MCF 10A (cell line): Measurements from ENCODE around the gene KIF6. TPM values are rescaled to one million over a fixed set of nuclear protein-coding genes. Genes with fewer than 3 reads are reported as not detected.

Experiments
- BruUV-seq: library from RNA; stranded (reverse); fragments of 400-500 nt; replicated peaks from 2 replicates; lab custom pipeline; 2021; lab: Mats Ljungman, UMichigan
- CTCF ChIA-PET: fragments of 300-600 bp; sonication (Branson Sonifier 250); formaldehyde crosslinking; extraction: SDS; loops from one replicate; lab custom pipeline; 2021; ENCODE audit warnings: antibody characterized with exemption, inconsistent platforms; lab: Yijun Ruan, JAX
- POLR2A ChIA-PET: fragments of 300-600, 350-650 bp; sonication (Branson Sonifier 250); formaldehyde crosslinking; extraction: SDS; loops from one replicate; lab custom pipeline; 2020; ENCODE audit warnings: antibody characterized with exemption, inconsistent platforms; lab: Yijun Ruan, JAX
- DNase-seq: peaks from one replicate; pipeline ENCODE4 v3.0.0-alpha.2; 2018; ENCODE audit not compliant: unreplicated experiment
- H3K27ac Mint-ChIP-seq: one replicate; pipeline ENCODE4 v1.8.0; 2022; ENCODE audit warnings: mild to moderate bottlenecking, low read depth, mixed read lengths; ENCODE audit not compliant: unreplicated experiment
- H3K27me3 Mint-ChIP-seq: one replicate; pipeline ENCODE4 v1.8.0; 2022; ENCODE audit warnings: mixed read lengths; ENCODE audit not compliant: insufficient read depth, unreplicated experiment
- H3K36me3 Mint-ChIP-seq: one replicate; pipeline ENCODE4 v1.8.0; 2022; ENCODE audit warnings: mild to moderate bottlenecking, moderate library complexity, mixed read lengths; ENCODE audit not compliant: insufficient read depth, unreplicated experiment
- H3K4me1 Mint-ChIP-seq: one replicate; pipeline ENCODE4 v1.8.0; 2022; ENCODE audit warnings: mixed read lengths; ENCODE audit not compliant: insufficient read depth, unreplicated experiment
- H3K4me3 Mint-ChIP-seq: one replicate; pipeline ENCODE4 v1.8.0; 2022; ENCODE audit warnings: mild to moderate bottlenecking, moderate library complexity, mixed read lengths; ENCODE audit not compliant: unreplicated experiment
- H3K9me3 Mint-ChIP-seq: one replicate; pipeline ENCODE4 v1.8.0; 2022; ENCODE audit warnings: mixed read lengths; ENCODE audit not compliant: unreplicated experiment
- CTCF ChIP-seq: fragments of 200-600 bp; IDR thresholded peaks from one replicate; pipeline ENCODE4 v1.8.0; 2022; ENCODE audit warnings: antibody characterized with exemption, mild to moderate bottlenecking; ENCODE audit not compliant: unreplicated experiment
- intact Hi-C: fragments of 100-400 bp; cut with micrococcal nuclease; formaldehyde crosslinking; loops from 2 replicates; pipeline ENCODE4 v1.14.1; 2022
- total RNA-seq: library from RNA; stranded (reverse); gene quantifications from 2 replicates; pipeline ENCODE4 v1.2.3, GENCODE V29; 2022

KIF6 gene
- total RNA-seq, 1 experiment from 2014 or later, result 0.91 TPM

GRCh38 chr6:39698789-39699188, 26.4 kb downstream of the KIF6 start:
- CTCF ChIA-PET, result interaction anchor here (0.6 to 1.0 kb wide), 3 partner anchors 113 to 336 kb away, joined by 3 read pairs; no protein-coding TSS in a partner anchor
- Mint-ChIP-seq H3K4me1 (peaks cover 7% of the 10 kb centered on the region), H3K4me3 (no peak overlapping the region), H3K27ac (no peak overlapping the region), H3K9me3 (no peaks in the 10 kb centered on the region), H3K36me3 (no peaks in the 10 kb centered on the region), H3K27me3 (no peaks in the 10 kb centered on the region)
- POLR2A ChIA-PET, result interaction anchor here (0.7 to 2.2 kb wide), 3 partner anchors 9 to 658 kb away, joined by 3 to 11 read pairs (median 3); no protein-coding TSS in a partner anchor
- no peak for TF ChIP-seq CTCF
- no TSS peak for BruUV-seq
- intact Hi-C loops, result no loop called here
- no peak for DNase-seq

- no peak overlapping the region for H3K4me3 Mint-ChIP-seq
- no TSS peak for BruUV-seq
- POLR2A ChIA-PET, result interaction anchor here (1.0 kb wide), 1 partner anchor 15 kb away, joined by 3 read pairs; no protein-coding TSS in a partner anchor
- peaks cover 7% of the 10 kb centered on the region for H3K4me1 Mint-ChIP-seq
- H3K27me3 Mint-ChIP-seq, result no peaks in the 10 kb centered on the region
- TF ChIP-seq CTCF, result no peak
- no peak overlapping the region for H3K27ac Mint-ChIP-seq
- intact Hi-C loops, result no loop called here
- H3K9me3 Mint-ChIP-seq, result no peaks in the 10 kb centered on the region
- CTCF ChIA-PET, result no interaction called here
- DNase-seq, result no peak
- H3K36me3 Mint-ChIP-seq, result no peaks in the 10 kb centered on the region
Measured at GRCh38 chr6:39696986-39697788, 28.0 kb downstream of the KIF6 start.

GRCh38 chr6:39695447-39695846, 29.8 kb downstream of the KIF6 start:
- TF ChIP-seq CTCF, result no peak
- Mint-ChIP-seq H3K4me1 (peaks cover 7% of the 10 kb centered on the region), H3K36me3 (no peaks in the 10 kb centered on the region), H3K27me3 (no peaks in the 10 kb centered on the region), H3K9me3 (no peaks in the 10 kb centered on the region), H3K4me3 (no peak overlapping the region), H3K27ac (no peak overlapping the region)
- ChIA-PET POLR2A (no interaction called here), CTCF (interaction anchor here (0.7 kb wide), 1 partner anchor 61 kb away, joined by 4 read pairs; no protein-coding TSS in a partner anchor)
- no TSS peak for BruUV-seq
- DNase-seq, result no peak
- intact Hi-C loops, result no loop called here

- Mint-ChIP-seq H3K4me1 (peaks cover 7% of the 10 kb centered on the region), H3K27me3 (no peaks in the 10 kb centered on the region), H3K4me3 (no peak overlapping the region), H3K9me3 (no peaks in the 10 kb centered on the region), H3K27ac (no peak overlapping the region), H3K36me3 (no peaks in the 10 kb centered on the region)
- no peak for TF ChIP-seq CTCF
- ChIA-PET POLR2A (interaction anchor here (1.2 kb wide), 1 partner anchor 20 kb away, joined by 4 read pairs; no protein-coding TSS in a partner anchor), CTCF (interaction anchor here (0.5 to 1.1 kb wide), 2 partner anchors 127 to 201 kb away, joined by 3 read pairs; no protein-coding TSS in a partner anchor)
- DNase-seq, result no peak
- intact Hi-C loops, result no loop called here
- BruUV-seq, result no TSS peak
Measured at GRCh38 chr6:39693206-39693605, 32.0 kb downstream of the KIF6 start.
